Fibroblast of peridontal ligament (primary cell): ENCODE data around the gene SMG6.
"Not testable (repeated sequence)": the region's sequence is repeated elsewhere in the genome, so short reads cannot be mapped to it uniquely, and the experiment has no call there.

ENCODE experiments used
- DNase-seq: peaks from one replicate; pipeline ENCODE4 v3.0.0-alpha.2; 2010; ENCODE audit errors: extremely low read depth

The SMG6 gene

GRCh38 chr17:2263183-2264066 lies 40.2 kb downstream of the SMG6 start:
- DNase-seq, result peak; percentile 61

DNA sequence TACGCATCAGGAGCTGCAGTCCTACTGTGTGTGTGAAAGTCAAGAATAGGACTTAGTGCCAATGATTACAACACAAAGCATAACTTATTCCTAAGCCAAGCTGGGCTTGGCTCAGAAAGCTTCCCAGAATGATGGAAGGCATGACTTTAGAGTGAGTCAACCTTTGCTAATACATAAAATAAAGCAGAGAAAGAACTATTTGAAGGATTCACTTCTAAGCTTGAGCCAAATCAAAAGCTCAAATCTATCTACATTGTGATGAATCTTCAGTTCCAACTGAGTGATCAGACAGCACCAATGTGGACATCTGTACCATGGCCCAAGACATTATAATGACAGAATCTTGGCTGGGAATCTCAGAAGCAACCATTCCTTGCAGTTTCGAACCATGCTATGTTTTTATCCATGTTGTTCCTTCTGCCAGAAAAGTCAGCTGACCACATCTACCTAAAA lies 41.4 kb downstream of the SMG6 start:
- DNase-seq, result peak; percentile 90

- peak; percentile 79 for DNase-seq
These were observed 43.6 kb downstream of the SMG6 start for GRCh38 chr17:2259769-2260536.

- DNase-seq, result not testable (repeated sequence)
These were observed 44.8 kb downstream of the SMG6 start for GRCh38 chr17:2258830-2259229.

DNA sequence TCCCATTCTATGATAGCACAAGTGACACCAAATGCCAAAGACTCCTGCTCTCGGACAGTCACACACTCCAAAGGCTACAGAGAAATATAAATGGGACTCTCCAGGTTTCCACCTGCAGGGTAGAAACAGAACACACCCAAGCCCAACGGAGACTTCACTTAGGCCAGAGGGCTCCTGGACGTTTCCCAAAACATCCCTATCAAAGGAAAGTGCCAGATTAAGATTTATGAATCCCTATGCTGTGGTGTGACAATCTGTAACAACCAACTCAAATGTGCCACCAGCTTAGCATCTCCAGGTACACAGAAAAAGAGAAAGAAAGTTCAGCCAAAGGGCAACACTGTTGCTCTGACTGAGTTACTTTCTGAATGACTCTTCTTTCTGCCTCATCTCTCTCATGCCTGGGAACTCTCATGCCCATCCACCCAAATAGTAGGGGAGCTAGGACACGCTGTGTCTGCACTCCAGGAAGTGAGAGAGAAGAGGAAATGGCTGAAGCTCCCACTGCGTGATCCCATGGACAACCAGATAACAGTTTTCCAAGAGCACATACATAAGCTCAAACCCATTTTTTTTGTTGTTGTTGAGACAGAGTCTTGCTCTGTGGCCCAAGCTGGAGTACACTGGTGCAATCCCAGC lies 49.7 kb downstream of the SMG6 start:
- no peak for DNase-seq

DNA sequence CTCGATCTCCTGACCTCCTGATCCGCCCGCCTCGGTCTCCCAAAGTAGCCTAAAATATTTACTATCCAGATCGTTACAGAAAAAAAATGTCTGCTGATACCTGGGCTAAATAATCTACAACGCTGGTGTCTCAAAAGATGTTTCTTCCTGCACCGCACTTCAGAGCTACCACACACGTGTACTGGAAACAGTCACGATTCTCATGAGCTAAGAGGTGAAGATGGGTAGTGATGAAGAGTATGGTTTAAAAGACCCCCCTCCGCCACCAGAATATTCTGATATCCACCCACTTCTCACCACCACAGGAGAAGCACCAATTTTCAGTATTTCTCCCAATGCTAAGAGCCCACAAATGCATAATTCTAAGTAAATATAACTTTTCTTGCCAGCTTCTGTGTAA lies 50.2 kb downstream of the SMG6 start:
- no peak for DNase-seq

- DNase-seq, result no peak
These were observed 52.5 kb downstream of the SMG6 start for GRCh38 chr17:2251098-2251497.

DNA sequence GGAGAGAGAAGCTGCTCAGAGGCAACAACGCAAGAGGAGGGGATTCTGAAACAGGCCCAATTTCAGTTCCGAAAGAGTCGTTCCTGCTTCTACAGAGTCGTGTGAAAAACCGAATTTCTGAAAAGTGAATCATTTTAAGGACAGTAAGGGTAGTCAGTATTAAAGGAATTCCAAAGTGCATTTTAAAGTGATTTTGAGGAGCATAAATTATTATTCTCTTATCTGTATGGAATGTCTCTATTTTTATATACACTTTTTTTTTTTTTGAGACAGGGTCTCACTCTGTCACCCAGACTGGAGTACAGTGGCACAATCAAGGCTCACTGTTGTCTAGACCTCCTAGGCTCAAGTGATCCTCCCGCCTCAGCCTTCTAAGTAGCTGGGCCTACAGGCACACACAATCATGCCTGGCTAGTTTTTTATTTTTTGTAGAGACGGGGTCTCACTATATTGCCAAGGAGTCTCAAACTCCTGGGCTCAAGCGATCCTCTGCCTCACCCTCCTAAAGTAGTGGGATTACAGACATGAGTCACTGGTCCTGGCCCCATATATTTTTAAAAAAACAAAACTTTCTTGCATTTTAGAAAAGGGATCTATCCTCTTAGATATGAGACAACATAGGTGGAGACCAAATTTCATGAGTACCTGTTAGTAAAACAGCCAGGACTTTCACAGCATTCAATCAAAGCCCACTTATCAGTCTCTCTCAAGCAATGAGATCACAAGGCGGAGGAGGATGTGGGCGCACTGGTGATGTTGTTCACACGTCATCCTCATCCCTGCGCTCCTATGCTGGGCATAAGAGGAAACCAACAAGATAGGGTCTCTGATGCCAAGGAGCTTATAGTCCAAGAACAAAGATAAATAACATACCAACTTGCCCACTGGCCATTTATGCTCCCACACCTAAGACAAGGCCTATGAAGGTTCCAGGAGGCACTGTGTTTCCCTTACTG lies 53.2 kb downstream of the SMG6 start:
- DNase-seq, result no peak

DNA sequence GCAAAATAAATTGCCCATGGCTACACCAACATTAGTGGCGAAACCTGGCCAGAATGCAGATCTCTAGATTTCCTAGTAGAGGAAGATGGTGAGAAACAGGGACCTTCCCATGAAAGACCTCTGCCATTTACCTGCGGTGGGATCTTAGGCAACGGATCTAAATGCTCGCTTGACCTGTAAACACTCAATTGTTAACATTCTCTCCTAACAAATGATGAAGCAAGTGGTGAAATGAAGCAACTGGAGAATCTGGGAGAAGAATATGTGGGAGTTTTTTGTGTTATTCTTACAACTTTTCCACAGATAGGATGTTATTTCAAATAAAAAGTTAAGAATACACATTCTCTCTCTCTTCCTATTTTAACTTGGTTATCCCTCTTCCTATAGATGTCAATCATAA lies 56.6 kb downstream of the SMG6 start:
- DNase-seq, result no peak

GRCh38 chr17:2244545-2245525 lies 58.8 kb downstream of the SMG6 start:
- peak; percentile 94 for DNase-seq

DNA sequence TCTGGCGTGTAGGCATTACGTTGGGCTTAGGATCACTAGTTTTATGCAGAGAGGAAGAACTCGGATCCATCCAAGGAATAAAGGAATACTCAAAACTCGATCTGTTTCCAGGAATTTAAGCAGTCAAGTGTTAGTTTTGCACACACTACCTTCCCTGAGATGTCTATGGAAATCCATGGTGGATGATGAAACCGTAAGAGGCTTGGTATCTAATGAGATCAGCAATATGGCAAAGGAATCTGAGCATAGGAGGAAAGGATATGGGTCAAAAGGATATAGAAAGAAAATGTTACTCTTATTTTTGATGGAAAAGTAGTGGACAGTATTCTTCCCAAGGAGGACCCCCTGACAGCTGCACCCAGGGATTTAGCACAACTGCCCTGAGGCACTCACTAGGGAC lies 59.6 kb downstream of the SMG6 start:
- peak; percentile 47 for DNase-seq

DNA sequence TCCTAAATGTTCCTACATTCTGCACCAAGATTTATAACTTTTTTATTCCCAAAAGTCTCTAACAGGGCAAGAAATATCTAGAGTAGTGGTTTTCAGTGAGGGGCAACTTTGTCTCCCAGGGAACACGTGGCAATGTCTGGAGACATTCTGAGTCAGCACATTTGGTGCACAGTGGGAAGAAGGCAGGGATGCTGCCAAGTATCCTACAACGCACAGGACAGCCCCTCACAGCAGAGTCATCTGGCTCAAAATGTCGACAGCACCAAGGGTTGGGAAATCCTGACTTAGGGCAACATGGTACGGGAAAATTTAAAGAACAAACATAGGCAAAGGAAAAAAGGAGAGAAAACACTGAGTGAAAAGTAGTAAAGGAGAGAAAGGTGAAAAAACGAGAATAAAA lies 61.8 kb downstream of the SMG6 start:
- peak; percentile 79 for DNase-seq

DNA sequence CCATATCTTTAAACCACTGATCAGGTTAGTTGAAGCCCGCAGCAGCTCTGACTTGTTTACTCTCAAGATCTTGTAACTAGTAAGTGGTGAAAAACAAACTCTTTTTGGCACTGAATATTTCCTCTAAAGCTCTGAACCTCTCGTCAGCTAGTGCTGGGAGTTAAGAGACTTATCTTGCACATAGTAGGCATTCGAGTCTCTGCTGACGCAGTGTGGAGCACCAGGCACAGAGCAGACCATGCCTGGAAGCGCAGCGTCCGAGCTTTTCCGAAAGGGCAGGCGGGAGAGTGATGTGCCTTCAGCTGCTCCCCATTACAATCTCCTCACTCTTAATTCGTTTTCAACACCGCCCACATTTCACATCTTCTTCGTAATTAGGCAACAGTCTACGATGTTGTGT lies 63.0 kb downstream of the SMG6 start:
- no peak for DNase-seq

GRCh38 chr17:2239882-2240430 lies 63.6 kb downstream of the SMG6 start:
- DNase-seq, result peak; percentile 86

GRCh38 chr17:2239170-2239551 lies 64.4 kb downstream of the SMG6 start:
- no peak for DNase-seq

DNA sequence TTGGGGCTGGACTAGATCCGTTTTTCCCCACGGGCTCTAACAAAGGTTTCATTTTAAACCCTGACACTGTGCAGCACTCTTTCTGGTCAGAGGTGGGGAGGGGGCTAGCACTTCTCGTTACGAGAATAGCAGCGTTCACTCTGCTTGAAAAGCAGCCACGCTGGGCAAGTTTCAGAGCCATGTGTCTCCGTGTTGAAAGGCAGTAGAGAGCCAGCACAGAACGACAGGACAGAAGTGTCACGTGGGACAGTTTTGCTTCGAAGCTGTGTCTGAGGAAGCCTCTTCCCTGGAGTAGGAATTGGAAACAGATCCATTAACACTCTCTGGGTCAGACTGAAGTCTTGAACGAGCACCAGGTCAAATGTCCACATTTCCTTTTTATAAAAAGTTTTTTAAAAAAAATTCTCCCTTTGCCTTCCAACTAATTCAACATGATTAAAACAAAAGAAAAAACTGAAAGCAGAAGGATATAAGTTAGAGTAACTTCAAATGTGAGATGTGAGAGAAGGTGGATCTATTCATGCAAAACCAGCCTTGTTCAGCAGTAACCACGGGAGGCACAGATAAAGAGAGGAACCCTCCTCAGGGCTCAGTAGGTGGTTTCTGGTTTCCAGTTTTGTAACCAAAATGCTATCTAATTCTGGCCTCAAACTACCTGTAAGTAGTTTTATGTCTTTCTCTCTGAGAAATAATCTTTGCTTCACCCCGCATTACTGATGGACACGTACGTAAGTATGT lies 65.0 kb downstream of the SMG6 start:
- no peak for DNase-seq

DNA sequence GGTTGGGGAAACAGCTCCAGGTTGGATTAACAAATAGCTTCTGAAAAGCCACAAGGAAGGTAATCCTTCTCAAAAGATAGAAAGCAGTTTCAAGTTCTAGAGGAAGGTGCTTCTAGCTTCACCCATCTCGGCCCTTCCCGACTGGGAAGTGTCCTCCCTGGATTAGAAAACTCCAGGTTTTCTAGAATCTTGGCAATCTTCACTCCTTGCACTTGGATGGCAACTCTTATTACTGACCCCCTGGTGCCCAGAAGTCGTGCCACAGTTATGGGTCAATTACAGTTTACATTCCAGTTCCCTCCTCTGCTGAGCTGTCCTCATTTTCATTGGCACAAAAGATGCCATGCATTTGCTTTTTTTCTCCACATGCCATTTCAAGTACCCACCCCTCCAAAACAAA lies 65.6 kb downstream of the SMG6 start:
- peak; percentile 61 for DNase-seq

- DNase-seq, result peak; percentile 90
These were observed 66.1 kb downstream of the SMG6 start for GRCh38 chr17:2237521-2237921.

DNA sequence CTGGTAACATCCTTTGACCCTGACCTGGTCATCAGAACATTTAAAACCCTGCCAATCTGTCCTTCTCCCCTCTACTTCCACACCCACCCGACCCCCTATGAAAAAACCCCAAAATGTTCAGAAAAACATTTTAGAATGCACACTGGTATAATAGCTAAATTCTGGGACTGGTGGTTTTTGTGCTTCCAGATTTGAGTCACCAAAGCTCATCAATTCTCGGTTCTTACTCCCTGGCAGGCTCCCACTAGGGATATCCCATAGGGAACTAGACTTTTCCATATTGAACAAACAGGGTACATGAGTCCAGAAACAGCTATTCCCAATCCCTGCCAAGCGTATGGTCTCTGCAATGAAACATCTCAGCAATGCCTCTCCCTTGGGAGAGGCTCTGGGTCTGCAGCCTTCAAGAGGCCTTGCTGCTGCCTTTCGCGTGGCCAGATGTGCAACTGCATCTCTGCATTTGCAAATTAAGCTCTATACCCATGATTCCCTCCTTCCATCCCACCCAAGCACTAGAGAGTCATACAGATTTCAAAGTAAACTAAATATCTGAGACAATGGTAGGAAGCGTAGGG lies 67.7 kb downstream of the SMG6 start:
- DNase-seq, result peak; percentile 97
